ENCODE data around the gene NTRK1.

The NTRK1 gene

DNA sequence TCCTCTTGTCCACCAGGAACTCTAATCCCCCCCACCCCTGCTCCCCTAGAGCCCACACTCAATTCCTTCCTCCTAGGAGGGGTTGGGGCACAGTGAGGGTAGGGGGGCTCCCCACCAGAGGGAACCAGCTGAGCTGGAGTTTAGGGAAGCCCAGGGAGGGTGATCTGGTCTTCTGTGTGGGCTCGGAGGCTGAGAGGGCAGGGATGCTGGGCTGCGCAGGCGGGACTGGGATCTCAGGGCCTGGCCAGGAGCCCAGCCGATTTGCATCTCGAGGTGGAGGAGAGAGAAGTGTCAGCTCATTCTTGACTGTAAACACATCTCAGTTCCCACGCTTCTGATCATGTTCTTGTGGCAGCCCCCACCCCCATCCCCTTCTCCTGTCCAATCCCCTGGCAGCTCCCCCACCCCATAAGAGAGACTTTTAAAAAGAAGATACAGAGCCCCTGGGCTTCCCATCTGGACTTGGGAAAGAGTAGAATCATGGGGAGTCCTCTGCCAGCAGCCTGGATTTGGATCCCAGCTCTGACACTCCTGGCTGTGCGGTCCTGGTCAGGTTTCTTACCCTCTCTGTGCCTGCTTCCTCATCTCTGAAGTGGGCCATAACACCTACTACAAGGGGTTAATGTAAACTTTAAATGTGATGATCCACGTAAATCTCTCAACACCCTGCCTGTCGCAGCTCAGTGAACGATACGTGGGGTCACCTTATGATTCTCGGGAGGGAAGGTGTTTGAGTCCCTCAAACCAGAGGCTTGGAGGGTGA lies 39.5 kb downstream of the NTRK1 start:
- peak; percentile 30 for DNase-seq

DNA sequence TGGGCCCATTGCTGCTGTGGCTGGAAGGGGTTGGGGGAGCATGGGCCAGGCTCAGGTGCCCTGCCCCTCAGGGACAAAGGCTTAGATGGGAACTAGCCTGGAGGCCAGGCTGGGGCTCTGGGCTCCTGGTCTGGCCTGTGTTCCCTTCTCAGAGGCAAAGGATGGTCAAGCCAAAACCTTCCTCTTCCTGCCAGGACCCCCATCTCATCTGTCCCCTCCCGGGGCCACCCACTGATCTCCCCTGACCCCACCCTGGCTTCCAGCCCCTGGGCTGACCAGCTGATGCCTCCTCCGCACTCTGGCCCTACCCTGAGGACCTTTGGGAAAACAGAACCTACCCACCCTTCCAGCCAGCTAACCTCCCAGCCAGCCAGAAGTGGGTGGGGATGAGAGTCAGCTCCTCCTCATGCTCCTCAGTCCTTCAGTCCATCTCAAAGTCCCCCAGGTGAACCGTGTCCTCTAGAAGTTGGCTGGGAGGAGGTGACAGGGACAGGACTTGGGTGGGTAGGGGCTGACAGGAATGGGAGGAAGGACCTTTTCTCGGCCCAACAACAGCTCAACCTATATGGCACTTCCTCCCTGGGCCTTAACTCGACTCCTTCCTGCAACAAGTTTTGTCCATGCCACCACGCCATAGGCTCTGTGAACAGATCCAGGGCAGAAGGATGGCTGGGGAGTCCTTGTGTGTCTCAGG lies 40.4 kb downstream of the NTRK1 start:
- DNase-seq: no peak

DNA sequence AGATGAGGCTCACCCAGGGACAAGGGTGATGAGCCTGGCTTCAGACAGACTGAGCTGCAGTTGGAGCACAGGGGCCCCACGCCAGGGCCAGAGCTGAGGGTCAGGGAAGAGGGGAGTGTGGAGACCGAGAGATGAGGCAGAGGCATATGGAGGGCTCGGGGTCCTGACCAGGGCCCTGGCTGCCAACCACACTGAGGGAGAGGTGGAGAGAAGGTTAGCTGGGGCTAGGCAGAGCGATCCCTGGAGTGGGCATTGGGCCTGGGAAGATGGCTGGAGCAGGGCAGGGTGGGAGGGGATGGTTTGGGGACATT lies 40.9 kb downstream of the NTRK1 start:
- no peak for DNase-seq

DNA sequence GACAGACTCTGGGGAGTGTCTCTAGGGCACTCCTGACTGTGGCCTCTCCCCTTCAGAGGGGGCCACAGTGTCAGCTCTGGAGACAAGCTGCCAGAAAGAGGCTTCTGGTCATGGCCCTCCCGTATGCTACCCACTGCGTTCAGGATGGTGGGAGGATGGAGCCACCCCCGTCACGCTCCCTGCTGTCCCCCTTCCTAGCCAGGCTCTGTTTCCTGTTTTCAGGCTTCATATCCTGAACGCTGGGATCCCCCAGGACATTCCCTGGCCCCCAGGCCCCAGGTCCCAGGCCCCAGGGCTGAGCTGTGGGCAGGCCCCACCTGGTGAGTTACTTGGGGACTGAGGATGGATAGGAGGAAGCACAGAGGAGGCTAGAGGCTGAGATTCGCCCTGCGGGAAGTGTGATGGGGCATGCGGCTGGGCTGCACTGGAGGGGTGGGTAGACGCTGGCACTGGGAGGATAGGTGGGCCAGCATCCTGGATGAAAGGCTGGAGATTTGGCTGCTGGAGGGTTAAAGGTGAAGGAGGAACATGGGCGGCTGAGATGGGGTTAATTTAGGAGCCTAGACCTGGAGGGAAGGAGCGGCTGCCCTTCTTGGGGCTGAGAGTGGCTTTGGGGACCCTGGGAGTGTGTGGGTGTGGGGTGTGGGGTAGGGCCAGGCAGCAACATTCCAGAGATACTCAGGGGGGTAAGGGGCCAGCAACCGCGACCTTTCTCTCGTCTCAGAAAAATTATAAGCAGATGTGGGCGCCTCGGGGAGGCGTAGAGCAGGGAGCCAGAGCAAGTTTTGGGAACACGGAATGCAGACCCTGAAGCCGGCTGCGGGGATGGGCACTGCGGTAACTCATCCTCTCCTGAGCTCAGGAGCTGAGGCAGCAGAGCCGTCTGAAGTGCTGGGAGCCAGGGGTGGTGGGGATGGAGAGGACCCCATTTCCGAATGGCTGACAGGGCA lies 41.6 kb downstream of the NTRK1 start:
- no peak for DNase-seq

DNA sequence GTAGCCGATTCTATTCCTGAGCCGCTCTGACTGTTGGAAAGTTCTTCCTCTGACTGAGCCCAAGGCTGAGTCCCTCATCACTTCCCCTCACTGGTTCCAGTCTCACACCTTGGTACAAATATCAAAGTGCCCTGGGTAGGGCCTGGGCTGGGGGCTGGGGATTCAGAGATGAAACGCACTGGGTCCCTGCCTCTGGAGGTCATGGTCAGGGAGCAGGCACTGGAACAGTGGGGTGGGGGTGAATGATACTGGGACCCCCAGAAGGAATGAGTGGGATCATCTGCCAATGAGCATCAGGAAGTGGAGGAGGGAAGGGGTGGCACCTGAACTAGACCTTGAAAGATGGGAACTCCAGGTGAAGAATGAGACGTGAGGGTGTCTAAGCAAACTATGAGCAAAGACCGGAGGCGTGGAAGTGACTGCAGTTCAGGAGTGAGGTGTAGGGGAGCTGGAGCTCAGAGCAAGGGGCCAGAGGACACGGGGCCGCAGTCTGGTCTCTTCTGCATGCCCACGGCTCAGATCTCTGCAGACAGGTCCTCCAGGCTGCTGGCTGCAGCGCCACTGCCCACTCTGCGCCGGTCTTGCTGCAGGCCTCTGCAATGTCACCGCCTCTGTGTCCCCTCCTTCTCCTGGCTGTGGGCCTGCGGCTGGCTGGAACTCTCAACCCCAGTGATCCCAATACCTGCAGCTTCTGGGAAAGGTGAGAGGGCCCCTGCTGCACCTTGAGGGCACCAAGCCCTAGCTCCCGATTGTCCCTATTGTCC lies 42.8 kb downstream of the NTRK1 start:
- DNase-seq: no peak

DNA sequence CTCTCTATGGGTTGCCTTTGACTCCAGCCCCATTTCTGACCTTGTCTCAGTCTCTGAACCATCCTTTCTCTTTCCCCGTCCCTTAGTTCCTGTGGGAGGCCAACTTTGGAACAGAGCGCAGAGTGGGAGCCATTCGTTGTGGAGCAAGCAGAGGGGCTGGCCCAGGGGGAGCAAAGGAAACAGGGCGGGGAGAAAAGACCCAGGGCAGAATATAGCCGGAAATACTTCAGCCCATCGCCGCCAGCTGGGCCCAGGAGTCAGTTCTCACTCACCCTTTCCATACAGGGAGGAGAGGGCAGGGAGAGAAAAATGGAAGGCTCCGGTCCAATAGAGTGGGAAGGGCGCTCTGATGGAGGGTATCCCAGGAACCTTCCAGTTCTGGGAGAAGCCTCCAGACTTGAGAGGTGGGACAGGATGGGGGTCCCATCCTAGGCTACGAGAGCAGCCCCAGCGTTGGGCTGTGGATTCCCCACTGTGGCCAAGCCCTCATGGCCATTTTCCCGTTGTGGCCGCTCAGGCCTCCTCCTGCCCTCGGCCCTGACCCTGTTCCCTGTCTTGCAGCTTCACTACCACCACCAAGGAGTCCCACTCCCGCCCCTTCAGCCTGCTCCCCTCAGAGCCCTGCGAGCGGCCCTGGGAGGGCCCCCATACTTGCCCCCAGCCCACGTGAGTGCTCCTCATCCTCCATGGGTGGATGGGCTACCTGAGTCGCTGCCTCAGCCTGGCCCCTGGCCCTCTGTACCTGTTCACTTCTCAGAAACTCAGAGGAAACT lies 43.7 kb downstream of the NTRK1 start:
- DNase-seq: no peak

DNA sequence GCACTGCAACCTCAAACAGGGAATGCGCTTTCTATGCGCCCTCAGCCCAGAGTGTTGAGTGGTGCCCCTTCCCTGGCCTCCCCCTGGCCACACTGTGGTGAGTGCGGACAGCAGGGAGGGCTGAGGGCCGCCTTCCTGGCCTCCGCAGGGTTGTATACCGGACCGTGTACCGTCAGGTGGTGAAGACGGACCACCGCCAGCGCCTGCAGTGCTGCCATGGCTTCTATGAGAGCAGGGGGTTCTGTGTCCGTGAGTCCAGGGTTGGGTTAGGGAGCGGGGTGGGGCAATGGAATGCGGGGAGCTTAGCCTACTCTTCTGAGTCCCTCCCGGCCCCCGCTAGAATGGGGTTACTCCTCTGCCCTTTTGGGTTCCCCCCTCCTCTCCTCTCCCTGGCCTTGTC lies 44.5 kb downstream of the NTRK1 start:
- DNase-seq: no peak

DNA sequence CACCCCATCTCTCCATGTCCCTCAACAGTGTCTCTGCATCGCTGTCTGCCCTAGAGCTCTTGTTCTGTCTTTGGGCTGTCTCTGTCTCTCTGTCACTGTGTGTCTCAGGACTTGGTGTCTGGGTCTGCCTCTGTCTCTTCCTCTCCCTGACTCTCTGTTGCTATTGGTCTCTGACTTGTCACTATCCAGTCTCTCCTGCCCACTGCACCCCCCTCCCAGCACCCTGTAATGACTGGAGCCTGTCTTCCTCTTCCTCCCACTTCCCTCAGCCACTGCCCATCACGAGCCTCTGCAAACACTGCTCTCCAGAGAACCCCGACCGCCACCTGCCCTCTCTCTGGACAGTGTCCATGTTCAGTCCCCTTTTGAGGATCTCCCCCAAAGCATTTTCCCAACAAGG lies 45.0 kb downstream of the NTRK1 start:
- DNase-seq: no peak

DNA sequence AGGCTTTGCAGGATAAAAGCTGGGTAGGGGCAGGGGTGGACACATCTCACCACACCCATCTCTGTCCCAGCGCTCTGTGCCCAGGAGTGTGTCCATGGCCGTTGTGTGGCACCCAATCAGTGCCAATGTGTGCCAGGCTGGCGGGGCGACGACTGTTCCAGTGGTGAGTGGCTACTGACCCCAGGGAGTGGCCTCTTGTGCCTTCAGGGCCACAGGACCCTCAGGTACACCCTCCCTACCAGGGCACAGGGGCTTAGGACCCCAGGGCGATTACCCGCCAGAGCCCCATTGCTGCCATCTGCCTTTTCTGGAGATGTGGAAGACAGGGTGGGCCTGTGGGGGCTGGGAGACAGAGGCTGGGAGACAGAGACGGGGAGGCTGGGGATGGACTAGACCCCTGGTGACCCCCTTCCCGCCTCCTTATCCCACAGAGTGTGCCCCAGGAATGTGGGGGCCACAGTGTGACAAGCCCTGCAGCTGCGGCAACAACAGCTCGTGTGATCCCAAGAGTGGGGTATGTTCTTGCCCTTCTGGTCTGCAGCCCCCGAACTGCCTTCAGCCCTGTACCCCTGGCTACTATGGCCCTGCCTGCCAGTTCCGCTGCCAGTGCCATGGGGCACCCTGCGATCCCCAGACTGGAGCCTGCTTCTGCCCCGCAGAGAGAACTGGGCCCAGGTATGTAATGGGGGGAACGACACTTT lies 45.7 kb downstream of the NTRK1 start:
- no peak for DNase-seq

DNA sequence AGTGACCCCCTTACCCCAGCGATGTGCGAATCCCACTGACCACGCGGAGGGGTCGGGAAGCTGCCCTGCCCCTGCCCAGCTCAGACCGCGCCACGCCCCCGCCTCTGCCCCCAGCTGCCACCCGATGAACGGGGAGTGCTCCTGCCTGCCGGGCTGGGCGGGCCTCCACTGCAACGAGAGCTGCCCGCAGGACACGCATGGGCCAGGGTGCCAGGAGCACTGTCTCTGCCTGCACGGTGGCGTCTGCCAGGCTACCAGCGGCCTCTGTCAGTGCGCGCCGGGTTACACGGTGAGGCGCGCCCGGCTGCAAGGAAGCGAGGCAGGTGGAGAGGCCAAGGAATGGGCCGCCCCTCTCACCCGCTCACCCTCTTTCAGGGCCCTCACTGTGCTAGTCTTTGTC lies 47.9 kb downstream of the NTRK1 start:
- no peak for DNase-seq

DNA sequence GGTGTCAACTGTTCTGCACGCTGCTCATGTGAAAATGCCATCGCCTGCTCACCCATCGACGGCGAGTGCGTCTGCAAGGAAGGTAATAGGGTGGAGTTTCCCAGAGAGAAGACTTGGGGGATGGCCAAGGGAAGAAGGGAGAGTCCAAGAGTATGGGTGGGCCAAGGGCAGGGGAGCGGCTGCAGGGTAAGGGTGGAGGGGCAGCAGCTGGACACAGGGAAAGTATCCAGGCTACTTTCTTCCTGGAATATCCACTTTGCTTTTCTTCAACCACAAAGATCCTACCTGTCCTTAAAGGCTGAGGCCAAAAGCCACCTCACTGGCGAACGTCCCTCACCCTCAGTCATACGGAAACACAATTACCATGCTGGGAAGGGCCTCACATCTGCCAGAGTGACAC lies 48.3 kb downstream of the NTRK1 start:
- DNase-seq: no peak

DNA sequence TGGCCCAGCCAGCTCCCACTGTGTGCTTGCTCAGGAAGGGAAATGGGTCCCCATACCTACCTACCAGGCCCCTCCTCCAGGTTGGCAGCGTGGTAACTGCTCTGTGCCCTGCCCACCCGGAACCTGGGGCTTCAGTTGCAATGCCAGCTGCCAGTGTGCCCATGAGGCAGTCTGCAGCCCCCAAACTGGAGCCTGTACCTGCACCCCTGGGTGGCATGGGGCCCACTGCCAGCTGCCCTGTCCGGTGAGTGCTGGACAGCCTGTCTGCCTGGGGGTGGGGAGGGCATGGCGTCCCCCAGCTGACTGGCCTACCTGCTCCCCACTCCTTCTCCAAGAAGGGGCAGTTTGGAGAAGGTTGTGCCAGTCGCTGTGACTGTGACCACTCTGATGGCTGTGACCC lies 49.0 kb downstream of the NTRK1 start:
- no peak for DNase-seq

DNA sequence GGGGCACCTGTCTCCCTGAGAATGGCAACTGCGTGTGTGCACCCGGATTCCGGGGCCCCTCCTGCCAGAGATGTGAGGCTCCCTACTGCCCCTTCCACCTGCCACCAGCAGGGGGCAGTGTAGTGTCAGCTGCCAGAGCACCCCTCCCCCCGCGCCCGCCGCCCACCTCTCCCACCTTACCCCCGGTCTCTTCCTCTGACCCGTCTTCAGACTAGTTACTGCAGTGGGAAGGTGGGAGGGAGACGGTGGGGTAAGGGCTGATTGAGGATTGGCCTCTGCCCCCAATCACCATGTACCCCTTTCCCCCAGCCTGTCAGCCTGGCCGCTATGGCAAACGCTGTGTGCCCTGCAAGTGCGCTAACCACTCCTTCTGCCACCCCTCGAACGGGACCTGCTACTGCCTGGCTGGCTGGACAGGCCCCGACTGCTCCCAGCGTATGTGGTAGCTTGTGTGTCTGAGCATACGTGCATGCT lies 49.7 kb downstream of the NTRK1 start:
- DNase-seq: no peak

DNA sequence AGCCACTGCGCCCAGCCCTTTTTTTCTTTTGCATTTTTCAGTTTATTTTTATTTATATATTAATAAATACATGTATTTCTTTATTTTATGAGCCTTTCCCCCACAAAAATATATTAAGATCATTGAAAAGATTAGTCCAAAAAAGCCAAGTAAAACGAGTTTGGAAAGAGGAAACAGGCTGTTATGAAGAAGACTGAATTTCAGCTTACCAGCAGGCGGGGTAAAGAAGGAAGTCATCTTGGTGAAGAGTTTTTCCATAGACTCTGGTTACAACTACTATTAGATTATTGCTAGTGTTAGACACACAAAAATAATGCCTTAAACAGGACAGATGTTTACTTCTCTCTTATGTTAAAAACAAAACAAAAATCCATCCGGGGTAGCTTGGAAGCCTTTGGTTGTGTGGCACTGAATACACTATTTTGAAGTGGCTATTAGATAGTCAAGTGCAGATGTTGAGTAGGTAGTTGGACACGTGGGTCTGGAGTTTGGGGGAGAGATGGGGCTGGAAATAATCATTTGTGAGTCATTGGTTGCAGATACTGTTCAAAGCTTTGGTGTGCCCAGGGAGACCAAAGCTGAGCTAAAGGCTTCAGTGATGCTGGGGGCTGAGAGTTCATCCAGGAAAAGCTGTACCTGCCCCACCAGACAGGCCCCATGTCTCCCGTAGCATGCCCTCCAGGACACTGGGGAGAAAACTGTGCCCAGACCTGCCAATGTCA lies 51.1 kb downstream of the NTRK1 start:
- DNase-seq: no peak

DNA sequence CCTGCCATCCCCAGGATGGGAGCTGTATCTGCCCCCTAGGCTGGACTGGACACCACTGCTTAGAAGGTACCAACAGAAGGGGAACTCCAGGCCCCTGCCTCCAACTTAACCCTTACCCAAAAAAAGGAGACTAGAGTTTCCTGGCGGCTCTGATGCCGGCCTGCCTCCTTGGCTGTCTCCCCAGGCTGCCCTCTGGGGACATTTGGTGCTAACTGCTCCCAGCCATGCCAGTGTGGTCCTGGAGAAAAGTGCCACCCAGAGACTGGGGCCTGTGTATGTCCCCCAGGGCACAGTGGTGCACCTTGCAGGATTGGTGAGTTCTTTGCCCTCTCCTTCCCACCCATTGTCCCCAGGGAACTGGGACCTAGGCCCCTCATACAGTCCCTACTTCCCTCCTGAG lies 51.6 kb downstream of the NTRK1 start:
- no peak for DNase-seq

DNA sequence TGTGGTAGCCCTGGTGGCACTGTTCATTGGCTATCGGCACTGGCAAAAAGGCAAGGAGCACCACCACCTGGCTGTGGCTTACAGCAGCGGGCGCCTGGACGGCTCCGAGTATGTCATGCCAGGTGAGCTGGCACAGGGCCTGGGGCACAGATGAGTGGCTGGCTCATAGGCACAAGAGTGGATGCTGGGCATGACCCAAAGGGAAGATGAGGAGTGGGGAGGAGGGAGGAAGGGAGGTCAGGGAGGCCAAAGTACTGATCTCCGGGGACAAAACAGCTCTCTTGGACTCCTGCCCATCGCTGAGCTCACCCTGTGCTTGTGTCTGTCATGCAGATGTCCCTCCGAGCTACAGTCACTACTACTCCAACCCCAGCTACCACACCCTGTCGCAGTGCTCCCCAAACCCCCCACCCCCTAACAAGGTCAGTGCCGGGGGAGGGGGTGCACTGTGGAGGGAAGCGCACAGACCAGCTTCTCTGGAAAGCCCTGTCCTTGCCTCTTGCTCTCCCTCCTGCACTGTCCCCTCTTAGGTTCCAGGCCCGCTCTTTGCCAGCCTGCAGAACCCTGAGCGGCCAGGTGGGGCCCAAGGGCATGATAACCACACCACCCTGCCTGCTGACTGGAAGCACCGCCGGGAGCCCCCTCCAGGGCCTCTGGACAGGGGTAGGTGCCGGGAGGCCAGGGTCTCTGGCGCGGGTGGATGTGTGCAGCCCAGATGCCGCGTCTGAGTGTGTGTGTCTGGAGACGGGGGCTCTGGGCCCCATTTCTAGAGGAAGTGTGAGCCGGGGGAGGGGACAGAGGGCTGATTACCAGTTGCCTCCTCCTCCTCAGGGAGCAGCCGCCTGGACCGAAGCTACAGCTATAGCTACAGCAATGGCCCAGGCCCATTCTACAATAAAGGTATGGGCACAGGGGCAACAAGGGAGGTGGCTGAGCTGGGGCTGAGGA lies 52.5 kb downstream of the NTRK1 start:
- DNase-seq: no peak

DNA sequence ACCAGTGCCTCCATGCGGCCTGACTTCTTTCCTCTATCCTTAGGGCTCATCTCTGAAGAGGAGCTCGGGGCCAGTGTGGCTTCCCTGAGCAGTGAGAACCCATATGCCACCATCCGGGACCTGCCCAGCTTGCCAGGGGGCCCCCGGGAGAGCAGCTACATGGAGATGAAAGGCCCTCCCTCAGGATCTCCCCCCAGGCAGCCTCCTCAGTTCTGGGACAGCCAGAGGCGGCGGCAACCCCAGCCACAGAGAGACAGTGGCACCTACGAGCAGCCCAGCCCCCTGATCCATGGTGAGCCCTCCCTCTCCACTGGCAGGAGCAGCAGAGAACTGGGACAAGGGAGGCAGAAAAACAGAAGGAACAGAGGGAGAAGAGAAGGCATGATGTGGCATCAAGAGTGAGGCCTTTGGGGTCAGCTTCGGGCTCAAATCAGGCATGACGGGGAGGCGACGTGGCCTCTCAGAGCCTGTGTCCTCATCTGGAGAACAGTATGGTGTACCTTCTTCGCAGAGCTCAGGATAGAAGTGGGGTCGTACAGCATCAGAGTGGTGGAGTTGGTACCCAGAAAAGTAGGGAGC lies 53.2 kb downstream of the NTRK1 start:
- DNase-seq: no peak

DNA sequence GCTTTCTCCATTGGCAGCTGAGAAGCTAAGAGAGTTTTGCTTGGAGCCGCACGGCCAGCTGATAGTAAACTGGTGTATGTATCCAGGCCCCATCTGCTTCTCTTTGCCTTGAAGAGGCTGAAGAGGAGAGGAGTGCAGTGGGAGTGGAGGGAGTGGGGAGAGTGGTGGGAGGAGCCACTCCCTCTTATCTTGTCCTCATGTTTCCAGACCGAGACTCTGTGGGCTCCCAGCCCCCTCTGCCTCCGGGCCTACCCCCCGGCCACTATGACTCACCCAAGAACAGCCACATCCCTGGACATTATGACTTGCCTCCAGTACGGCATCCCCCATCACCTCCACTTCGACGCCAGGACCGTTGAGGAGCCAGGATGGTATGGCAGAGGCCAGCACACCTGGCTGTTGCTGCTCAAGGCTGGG lies 53.8 kb downstream of the NTRK1 start:
- DNase-seq: no peak
